H1 (cell line): ENCODE data around the gene SLC39A9. TPM values are rescaled to one million over a fixed set of nuclear protein-coding genes. Genes with fewer than 3 reads are reported as not detected.

Experiments used
- CTCF ChIA-PET: fragments of 300-600 bp; sonication (Branson Sonifier 250); formaldehyde crosslinking; loops from one replicate; lab custom pipeline; 2021; ENCODE audit not compliant: partially characterized antibody; lab: Charles Lee
- POLR2A ChIA-PET: fragments of 300-600 bp; sonication (Branson Sonifier 250); formaldehyde crosslinking; loops from one replicate; lab custom pipeline; 2021; ENCODE audit warnings: inconsistent platforms; ENCODE audit not compliant: partially characterized antibody; lab: Charles Lee
- DNase-seq, 2 experiments: peaks; one replicate each; pipeline versions ENCODE4 v3.0.0 to v3.0.0-alpha.2; 2010 to 2022; ENCODE audit warnings: low spot score in 2 of 2, low read depth in 1 of 2, mixed read lengths in 1 of 2
- FAIRE-seq: peaks from 2 replicates; lab custom pipeline; 2011; peaks lifted over from hg19 to GRCh38; lab: Jason Lieb, UNC
- H2AFZ ChIP-seq: 2 replicates; pipeline ENCODE4 v1.8.1; 2012; ENCODE audit warnings: low read length, inconsistent platforms
- H2AK5ac ChIP-seq: 2 replicates; pipeline ENCODE4 v1.6.1; 2013; ENCODE audit warnings: low read depth, low read length
- H2BK120ac ChIP-seq: replicated peaks from 2 replicates; pipeline ENCODE3; 2013; ENCODE audit warnings: low read depth, low read length, inconsistent platforms
- H2BK12ac ChIP-seq: 2 replicates; pipeline ENCODE4 v1.6.1; 2013; ENCODE audit warnings: low read depth, low read length
- H2BK15ac ChIP-seq: 2 replicates; pipeline ENCODE4 v1.6.1; 2013; ENCODE audit warnings: low read length
- H2BK20ac ChIP-seq: 2 replicates; pipeline ENCODE4 v1.6.1; 2013; ENCODE audit warnings: low read length
- H2BK5ac ChIP-seq: 2 replicates; pipeline ENCODE4 v1.6.1; 2013; ENCODE audit warnings: low read depth, low read length
- H3K14ac ChIP-seq: 2 replicates; pipeline ENCODE4 v1.6.1; 2013; ENCODE audit warnings: inconsistent platforms; ENCODE audit not compliant: insufficient read length
- H3K18ac ChIP-seq: 2 replicates; pipeline ENCODE4 v1.6.1; 2013; ENCODE audit warnings: low read length; ENCODE audit errors: extremely low read depth
- H3K23ac ChIP-seq: 2 replicates; pipeline ENCODE4 v1.6.1; 2013; ENCODE audit warnings: inconsistent platforms; ENCODE audit not compliant: insufficient read length
- H3K23me2 ChIP-seq: 2 replicates; pipeline ENCODE4 v1.6.1; 2013; ENCODE audit warnings: low read depth, low read length
- H3K27ac ChIP-seq: 2 replicates; pipeline ENCODE4 v1.6.1; 2011; ENCODE audit warnings: low read depth, low read length, inconsistent platforms
- H3K27me3 ChIP-seq, 4 experiments: replicated peaks in 1 of 4; 1 replicate in 1 of 4; 2 replicates in 3 of 4; pipeline versions ENCODE4 v1.6.1 to v1.8.1; 2011 to 2013; ENCODE audit warnings: low read length in 3 of 4, mild to moderate bottlenecking in 3 of 4, inconsistent platforms in 2 of 4, mixed read lengths in 2 of 4, moderate library complexity in 1 of 4; ENCODE audit not compliant: control insufficient read depth in 3 of 4, insufficient read depth in 3 of 4; ENCODE audit errors: extremely low read depth in 1 of 4
- H3K36me3 ChIP-seq, 4 experiments: 2 replicates each; pipeline versions ENCODE4 v1.6.1 to v1.8.1; 2011 to 2013; ENCODE audit warnings: mild to moderate bottlenecking in 4 of 4, low read length in 3 of 4, moderate library complexity in 2 of 4, control low read depth in 1 of 4, inconsistent platforms in 1 of 4; ENCODE audit not compliant: insufficient read depth in 4 of 4, control insufficient read depth in 2 of 4
- H3K4ac ChIP-seq: replicated peaks from 2 replicates; pipeline ENCODE3; 2013; ENCODE audit warnings: low read length, low read depth, mixed read lengths, inconsistent platforms; ENCODE audit not compliant: insufficient read length
- H3K4me1 ChIP-seq, 4 experiments: replicated peaks in 1 of 4; 1 replicate in 1 of 4; 2 replicates in 3 of 4; pipeline versions ENCODE4 v1.6.1 to v1.8.1; 2011 to 2013; ENCODE audit warnings: low read length in 3 of 4, inconsistent platforms in 2 of 4, mixed read lengths in 1 of 4; ENCODE audit not compliant: insufficient read depth in 4 of 4, control insufficient read depth in 3 of 4
- H3K4me2 ChIP-seq, 2 experiments: 2 replicates each; pipeline versions ENCODE4 v1.6.1 to v1.8.1; 2011 to 2013; ENCODE audit warnings: low read depth in 2 of 2, low read length in 2 of 2, control low read depth in 1 of 2, inconsistent platforms in 1 of 2, mild to moderate bottlenecking in 1 of 2; ENCODE audit not compliant: insufficient read depth in 1 of 2
- H3K4me3 ChIP-seq, 4 experiments: fragments of 200-600, 300-600 bp in 1 of 4; sonication (generic), shearing (Covaris generic), sonication (Bioruptor Twin) in 1 of 4; 2 replicates each; pipeline versions ENCODE4 v1.5.1 to v1.8.1; 2011 to 2016; ENCODE audit warnings: low read length in 4 of 4, low read depth in 3 of 4, control low read depth in 2 of 4, inconsistent platforms in 2 of 4, mild to moderate bottlenecking in 2 of 4, mixed read lengths in 1 of 4, moderate library complexity in 1 of 4; ENCODE audit not compliant: insufficient read depth in 2 of 4; ENCODE audit errors: extremely low read depth in 1 of 4
- H3K56ac ChIP-seq: replicated peaks from 2 replicates; pipeline ENCODE3; 2013; ENCODE audit warnings: low read depth, mild to moderate bottlenecking, mixed read lengths, low read length, inconsistent platforms; ENCODE audit not compliant: insufficient read length
- H3K79me1 ChIP-seq: 2 replicates; pipeline ENCODE4 v1.6.1; 2013; ENCODE audit warnings: low read depth, low read length, control low read depth
- H3K79me2 ChIP-seq, 2 experiments: 2 replicates each; pipeline versions ENCODE4 v1.6.1 to v1.8.1; 2012 to 2013; ENCODE audit warnings: low read length in 2 of 2, mild to moderate bottlenecking in 2 of 2, inconsistent platforms in 1 of 2; ENCODE audit not compliant: insufficient read depth in 2 of 2, control insufficient read depth in 1 of 2
- H3K9ac ChIP-seq, 4 experiments: replicated peaks in 1 of 4; 1 replicate in 1 of 4; 2 replicates in 3 of 4; pipeline versions ENCODE4 v1.6.1 to v1.8.1; 2011 to 2013; ENCODE audit warnings: low read depth in 3 of 4, low read length in 3 of 4, control low read depth in 2 of 4, mild to moderate bottlenecking in 2 of 4, moderate library complexity in 2 of 4, inconsistent platforms in 1 of 4; ENCODE audit errors: extremely low read depth in 1 of 4
- H3K9me3 ChIP-seq, 2 experiments: 2 replicates each; pipeline versions ENCODE4 v1.6.1 to v1.8.1; 2012 to 2013; ENCODE audit warnings: mild to moderate bottlenecking in 2 of 2, moderate library complexity in 2 of 2, control low read depth in 1 of 2, inconsistent platforms in 1 of 2, low read depth in 1 of 2, low read length in 1 of 2, mixed read lengths in 1 of 2; ENCODE audit not compliant: insufficient read depth in 2 of 2
- H4K20me1 ChIP-seq, 2 experiments: replicated peaks in 1 of 2; 2 replicates each; pipeline versions ENCODE3 to v1.8.1; 2011 to 2013; ENCODE audit warnings: inconsistent platforms in 2 of 2, low read length in 2 of 2, mild to moderate bottlenecking in 1 of 2; ENCODE audit not compliant: insufficient read depth in 2 of 2, control insufficient read depth in 1 of 2
- H4K5ac ChIP-seq: 2 replicates; pipeline ENCODE4 v1.6.1; 2013; ENCODE audit warnings: low read length, low read depth, mixed read lengths, inconsistent platforms; ENCODE audit not compliant: insufficient read length
- H4K8ac ChIP-seq: 2 replicates; pipeline ENCODE4 v1.8.0; 2013; ENCODE audit warnings: mild to moderate bottlenecking, moderate library complexity, low read length, inconsistent platforms; ENCODE audit not compliant: insufficient read depth; ENCODE audit errors: extremely low read depth
- H4K91ac ChIP-seq: replicated peaks from 2 replicates; pipeline ENCODE3; 2013; ENCODE audit warnings: low read length, mixed read lengths, inconsistent platforms; ENCODE audit not compliant: insufficient read length
- CBX5 ChIP-seq: fragments of 300-800, 300-1000 bp; sonication (generic); IDR thresholded peaks from 2 replicates; pipeline ENCODE4 v1.7.1; 2016; ENCODE audit warnings: antibody characterized with exemption, low read length, low read depth
- EP300 ChIP-seq, 2 experiments: IDR thresholded peaks; 1 replicate in 1 of 2; 2 replicates in 1 of 2; pipeline ENCODE4 v1.6.1; 2011 to 2012; ENCODE audit warnings: low read depth in 2 of 2, low read length in 2 of 2, mild to moderate bottlenecking in 2 of 2, borderline replicate concordance in 1 of 2, inconsistent platforms in 1 of 2, moderate library complexity in 1 of 2
- EZH2 ChIP-seq: fragments of 200-600 bp; sonication (generic); IDR thresholded peaks from 2 replicates; pipeline ENCODE4 v1.7.1; 2012; ENCODE audit warnings: low read depth, mild to moderate bottlenecking, moderate library complexity, low read length, inconsistent platforms; ENCODE audit not compliant: severe bottlenecking
- HDAC2 ChIP-seq, 2 experiments: fragments of 300-600 bp in 1 of 2; sonication (generic) in 1 of 2; IDR thresholded peaks; 2 replicates each; pipeline ENCODE4 v1.6.1; 2011 to 2012; ENCODE audit warnings: low read depth in 2 of 2, low read length in 2 of 2, mild to moderate bottlenecking in 2 of 2, moderate library complexity in 2 of 2, borderline replicate concordance in 1 of 2, inconsistent platforms in 1 of 2
- POLR2AphosphoS5 ChIP-seq: IDR thresholded peaks from 2 replicates; pipeline ENCODE4 v1.6.1; 2011; ENCODE audit warnings: low read depth, low read length
- WGBS, 2 experiments: shearing (Covaris generic) in 1 of 2; methylation state at CpG; one replicate each; pipeline versions ENCODE4 v1.1.6 to v1.1.7; 2013 to 2015; ENCODE audit warnings: low lambda C conversion rate in 2 of 2, mixed read lengths in 2 of 2, inconsistent platforms in 1 of 2, low coverage in 1 of 2, missing lambda C conversion rate in 1 of 2; ENCODE audit not compliant: insufficient replicate concordance in 2 of 2, insufficient coverage in 1 of 2, insufficient read length in 1 of 2; ENCODE audit errors: extremely low coverage in 1 of 2, missing lambda C conversion rate in 1 of 2; 5-methylcytosine and 5-hydroxymethylcytosine counted together
- polyA plus RNA-seq, 7 experiments: library from polyadenylated mRNA; depleted of rRNA in 3 of 7; stranded (reverse) in 5 of 7; unstranded in 2 of 7; fragments of >200 nt in 5 of 7; fragments of 200-250 nt in 2 of 7; gene quantifications; 1 replicate in 5 of 7; 2 replicates in 1 of 7; 4 replicates in 1 of 7; pipeline versions ENCODE4 v1.2.1 to v1.2.3, GENCODE V29; 2011 to 2013; ENCODE audit warnings: missing spikeins in 2 of 7, mixed read lengths in 2 of 7
- total RNA-seq: library from RNA; stranded (reverse); fragmentation: NEBNext Ultra II Directional; extraction: Animal tissue kit (Norgen Biotek cat#: 25700); gene quantifications from 2 replicates; pipeline ENCODE4 v1.2.1, GENCODE V29; 2021

The SLC39A9 gene
- total and polyA plus RNA-seq, 2 of the 8 experiments (the other 6 are each of a cell fraction or from before 2014, with no cell fraction given), result 31.0 to 44.2 TPM

- Histone ChIP-seq H3K9ac (no peak overlapping the region), H2AK5ac (no peak overlapping the region), H3K23me2 (no peaks in the 10 kb centered on the region), H3K4ac (no peak overlapping the region), H3K36me3 (no peaks in the 10 kb centered on the region), H3K4me1 (peaks cover 0 to 4% (median 2%) of the 10 kb centered on the region in 4 experiments; a peak in 1 of 7 replicates), H3K23ac (no peak overlapping the region), H2BK20ac (no peak overlapping the region), H3K9me3 (no peaks in the 10 kb centered on the region), H3K79me2 (peaks cover 0 to 11% of the 10 kb centered on the region in 2 experiments; a peak in 2 of 4 replicates), H4K20me1 (peaks cover 0 to 3% of the 10 kb centered on the region in 2 experiments), H4K91ac (no peak overlapping the region), H2BK15ac (no peak overlapping the region), H3K27me3 (no peaks in the 10 kb centered on the region), H4K5ac (no peak overlapping the region), H2BK120ac (no peak overlapping the region), H2AFZ (no peak overlapping the region), H4K8ac (no peak overlapping the region), H2BK5ac (no peak overlapping the region), H3K79me1 (no peaks in the 10 kb centered on the region), H3K56ac (no peak overlapping the region), H3K14ac (no peak overlapping the region), H2BK12ac (no peak overlapping the region), H3K18ac (no peak overlapping the region), H3K27ac (no peak overlapping the region), H3K4me2 (no peak overlapping the region; a peak in 1 of 4 replicates), H3K4me3 (no peak overlapping the region)
- POLR2A ChIA-PET, result interaction anchor here (1.3 kb wide), 1 partner anchor 41 kb away, joined by 6 read pairs; the partner anchor contains the start of genes ERH and SLC39A9
- 81% methylated on average over 11 of the region's 12 CpGs; no CpG with 5 or more reads in 1 of the 2 experiments for WGBS, 2 experiments
- peak; percentile 55 for FAIRE-seq
- CTCF ChIA-PET, result interaction anchor here (0.6 to 1.2 kb wide), 2 partner anchors 16 to 21 kb away, joined by 3 to 6 read pairs; no protein-coding TSS in a partner anchor
- TF ChIP-seq HDAC2 (IDR thresholded peaks at IDR 0.05; ENCODE audit: borderline replicate concordance in 1 of 2, low read depth in 2 of 2, low read length in 2 of 2) (no peak), EP300 (IDR thresholded peaks at IDR 0.05; ENCODE audit: borderline replicate concordance in 1 of 2, low read depth in 2 of 2, low read length in 2 of 2) (no peak), CBX5 (no peak), POLR2AphosphoS5 (no peak), EZH2 (no peak)
- peak in 1 of 2 experiments; percentile 56 for DNase-seq
These were observed 41.2 kb downstream of the SLC39A9 start for GRCh38 chr14:69439521-69440270.
